H1 (cell line): Measurements from ENCODE around the gene MIER3. TPM values are rescaled to one million over a fixed set of nuclear protein-coding genes. Genes with fewer than 3 reads are reported as not detected.

ENCODE experiments used
- CTCF ChIA-PET: fragments of 300-600 bp; sonication (Branson Sonifier 250); formaldehyde crosslinking; loops from one replicate; lab custom pipeline; 2021; ENCODE audit not compliant: partially characterized antibody; lab: Charles Lee
- POLR2A ChIA-PET: fragments of 300-600 bp; sonication (Branson Sonifier 250); formaldehyde crosslinking; loops from one replicate; lab custom pipeline; 2021; ENCODE audit warnings: inconsistent platforms; ENCODE audit not compliant: partially characterized antibody; lab: Charles Lee
- DNase-seq, 2 experiments: peaks; one replicate each; pipeline versions ENCODE4 v3.0.0 to v3.0.0-alpha.2; 2010 to 2022; ENCODE audit warnings: low spot score in 2 of 2, low read depth in 1 of 2, mixed read lengths in 1 of 2
- FAIRE-seq: peaks from 2 replicates; lab custom pipeline; 2011; peaks lifted over from hg19 to GRCh38; lab: Jason Lieb, UNC
- H2AFZ ChIP-seq: 2 replicates; pipeline ENCODE4 v1.8.1; 2012; ENCODE audit warnings: low read length, inconsistent platforms
- H2AK5ac ChIP-seq: 2 replicates; pipeline ENCODE4 v1.6.1; 2013; ENCODE audit warnings: low read depth, low read length
- H2BK120ac ChIP-seq: replicated peaks from 2 replicates; pipeline ENCODE3; 2013; ENCODE audit warnings: low read depth, low read length, inconsistent platforms
- H2BK12ac ChIP-seq: 2 replicates; pipeline ENCODE4 v1.6.1; 2013; ENCODE audit warnings: low read depth, low read length
- H2BK15ac ChIP-seq: 2 replicates; pipeline ENCODE4 v1.6.1; 2013; ENCODE audit warnings: low read length
- H2BK20ac ChIP-seq: 2 replicates; pipeline ENCODE4 v1.6.1; 2013; ENCODE audit warnings: low read length
- H2BK5ac ChIP-seq: 2 replicates; pipeline ENCODE4 v1.6.1; 2013; ENCODE audit warnings: low read depth, low read length
- H3K14ac ChIP-seq: 2 replicates; pipeline ENCODE4 v1.6.1; 2013; ENCODE audit warnings: inconsistent platforms; ENCODE audit not compliant: insufficient read length
- H3K18ac ChIP-seq: 2 replicates; pipeline ENCODE4 v1.6.1; 2013; ENCODE audit warnings: low read length; ENCODE audit errors: extremely low read depth
- H3K23ac ChIP-seq: 2 replicates; pipeline ENCODE4 v1.6.1; 2013; ENCODE audit warnings: inconsistent platforms; ENCODE audit not compliant: insufficient read length
- H3K23me2 ChIP-seq: 2 replicates; pipeline ENCODE4 v1.6.1; 2013; ENCODE audit warnings: low read depth, low read length
- H3K27ac ChIP-seq: 2 replicates; pipeline ENCODE4 v1.6.1; 2011; ENCODE audit warnings: low read depth, low read length, inconsistent platforms
- H3K27me3 ChIP-seq, 4 experiments: replicated peaks in 1 of 4; 1 replicate in 1 of 4; 2 replicates in 3 of 4; pipeline versions ENCODE4 v1.6.1 to v1.8.1; 2011 to 2013; ENCODE audit warnings: low read length in 3 of 4, mild to moderate bottlenecking in 3 of 4, inconsistent platforms in 2 of 4, mixed read lengths in 2 of 4, moderate library complexity in 1 of 4; ENCODE audit not compliant: control insufficient read depth in 3 of 4, insufficient read depth in 3 of 4; ENCODE audit errors: extremely low read depth in 1 of 4
- H3K36me3 ChIP-seq, 4 experiments: 2 replicates each; pipeline versions ENCODE4 v1.6.1 to v1.8.1; 2011 to 2013; ENCODE audit warnings: mild to moderate bottlenecking in 4 of 4, low read length in 3 of 4, moderate library complexity in 2 of 4, control low read depth in 1 of 4, inconsistent platforms in 1 of 4; ENCODE audit not compliant: insufficient read depth in 4 of 4, control insufficient read depth in 2 of 4
- H3K4ac ChIP-seq: replicated peaks from 2 replicates; pipeline ENCODE3; 2013; ENCODE audit warnings: low read length, low read depth, mixed read lengths, inconsistent platforms; ENCODE audit not compliant: insufficient read length
- H3K4me1 ChIP-seq, 4 experiments: replicated peaks in 1 of 4; 1 replicate in 1 of 4; 2 replicates in 3 of 4; pipeline versions ENCODE4 v1.6.1 to v1.8.1; 2011 to 2013; ENCODE audit warnings: low read length in 3 of 4, inconsistent platforms in 2 of 4, mixed read lengths in 1 of 4; ENCODE audit not compliant: insufficient read depth in 4 of 4, control insufficient read depth in 3 of 4
- H3K4me2 ChIP-seq, 2 experiments: 2 replicates each; pipeline versions ENCODE4 v1.6.1 to v1.8.1; 2011 to 2013; ENCODE audit warnings: low read depth in 2 of 2, low read length in 2 of 2, control low read depth in 1 of 2, inconsistent platforms in 1 of 2, mild to moderate bottlenecking in 1 of 2; ENCODE audit not compliant: insufficient read depth in 1 of 2
- H3K4me3 ChIP-seq, 4 experiments: fragments of 200-600, 300-600 bp in 1 of 4; sonication (generic), shearing (Covaris generic), sonication (Bioruptor Twin) in 1 of 4; 2 replicates each; pipeline versions ENCODE4 v1.5.1 to v1.8.1; 2011 to 2016; ENCODE audit warnings: low read length in 4 of 4, low read depth in 3 of 4, control low read depth in 2 of 4, inconsistent platforms in 2 of 4, mild to moderate bottlenecking in 2 of 4, mixed read lengths in 1 of 4, moderate library complexity in 1 of 4; ENCODE audit not compliant: insufficient read depth in 2 of 4; ENCODE audit errors: extremely low read depth in 1 of 4
- H3K56ac ChIP-seq: replicated peaks from 2 replicates; pipeline ENCODE3; 2013; ENCODE audit warnings: low read depth, mild to moderate bottlenecking, mixed read lengths, low read length, inconsistent platforms; ENCODE audit not compliant: insufficient read length
- H3K79me1 ChIP-seq: 2 replicates; pipeline ENCODE4 v1.6.1; 2013; ENCODE audit warnings: low read depth, low read length, control low read depth
- H3K79me2 ChIP-seq, 2 experiments: 2 replicates each; pipeline versions ENCODE4 v1.6.1 to v1.8.1; 2012 to 2013; ENCODE audit warnings: low read length in 2 of 2, mild to moderate bottlenecking in 2 of 2, inconsistent platforms in 1 of 2; ENCODE audit not compliant: insufficient read depth in 2 of 2, control insufficient read depth in 1 of 2
- H3K9ac ChIP-seq, 4 experiments: replicated peaks in 1 of 4; 1 replicate in 1 of 4; 2 replicates in 3 of 4; pipeline versions ENCODE4 v1.6.1 to v1.8.1; 2011 to 2013; ENCODE audit warnings: low read depth in 3 of 4, low read length in 3 of 4, control low read depth in 2 of 4, mild to moderate bottlenecking in 2 of 4, moderate library complexity in 2 of 4, inconsistent platforms in 1 of 4; ENCODE audit errors: extremely low read depth in 1 of 4
- H3K9me3 ChIP-seq, 2 experiments: 2 replicates each; pipeline versions ENCODE4 v1.6.1 to v1.8.1; 2012 to 2013; ENCODE audit warnings: mild to moderate bottlenecking in 2 of 2, moderate library complexity in 2 of 2, control low read depth in 1 of 2, inconsistent platforms in 1 of 2, low read depth in 1 of 2, low read length in 1 of 2, mixed read lengths in 1 of 2; ENCODE audit not compliant: insufficient read depth in 2 of 2
- H4K20me1 ChIP-seq, 2 experiments: replicated peaks in 1 of 2; 2 replicates each; pipeline versions ENCODE3 to v1.8.1; 2011 to 2013; ENCODE audit warnings: inconsistent platforms in 2 of 2, low read length in 2 of 2, mild to moderate bottlenecking in 1 of 2; ENCODE audit not compliant: insufficient read depth in 2 of 2, control insufficient read depth in 1 of 2
- H4K5ac ChIP-seq: 2 replicates; pipeline ENCODE4 v1.6.1; 2013; ENCODE audit warnings: low read length, low read depth, mixed read lengths, inconsistent platforms; ENCODE audit not compliant: insufficient read length
- H4K8ac ChIP-seq: 2 replicates; pipeline ENCODE4 v1.8.0; 2013; ENCODE audit warnings: mild to moderate bottlenecking, moderate library complexity, low read length, inconsistent platforms; ENCODE audit not compliant: insufficient read depth; ENCODE audit errors: extremely low read depth
- H4K91ac ChIP-seq: replicated peaks from 2 replicates; pipeline ENCODE3; 2013; ENCODE audit warnings: low read length, mixed read lengths, inconsistent platforms; ENCODE audit not compliant: insufficient read length
- RBBP5 ChIP-seq: IDR thresholded peaks from 2 replicates; pipeline ENCODE4 v1.7.1; 2012; ENCODE audit warnings: low read depth, mild to moderate bottlenecking, inconsistent platforms, low read length, moderate library complexity, borderline replicate concordance
- RXRA ChIP-seq: IDR thresholded peaks from 2 replicates; pipeline ENCODE4 v1.6.1; 2011; ENCODE audit warnings: low read depth, mild to moderate bottlenecking, low read length, moderate library complexity; ENCODE audit not compliant: insufficient read depth
- WGBS, 2 experiments: shearing (Covaris generic) in 1 of 2; methylation state at CpG; one replicate each; pipeline versions ENCODE4 v1.1.6 to v1.1.7; 2013 to 2015; ENCODE audit warnings: low lambda C conversion rate in 2 of 2, mixed read lengths in 2 of 2, inconsistent platforms in 1 of 2, low coverage in 1 of 2, missing lambda C conversion rate in 1 of 2; ENCODE audit not compliant: insufficient replicate concordance in 2 of 2, insufficient coverage in 1 of 2, insufficient read length in 1 of 2; ENCODE audit errors: extremely low coverage in 1 of 2, missing lambda C conversion rate in 1 of 2; 5-methylcytosine and 5-hydroxymethylcytosine counted together
- polyA plus RNA-seq, 7 experiments: library from polyadenylated mRNA; depleted of rRNA in 3 of 7; stranded (reverse) in 5 of 7; unstranded in 2 of 7; fragments of >200 nt in 5 of 7; fragments of 200-250 nt in 2 of 7; gene quantifications; 1 replicate in 5 of 7; 2 replicates in 1 of 7; 4 replicates in 1 of 7; pipeline versions ENCODE4 v1.2.1 to v1.2.3, GENCODE V29; 2011 to 2013; ENCODE audit warnings: missing spikeins in 2 of 7, mixed read lengths in 2 of 7
- total RNA-seq: library from RNA; stranded (reverse); fragmentation: NEBNext Ultra II Directional; extraction: Animal tissue kit (Norgen Biotek cat#: 25700); gene quantifications from 2 replicates; pipeline ENCODE4 v1.2.1, GENCODE V29; 2021

The MIER3 gene
- total and polyA plus RNA-seq, 2 of the 8 experiments (the other 6 are each of a cell fraction or from before 2014, with no cell fraction given): 9.6 to 33.3 TPM

- Histone ChIP-seq H3K4me2 (no peak overlapping the region), H4K20me1 (no peaks in the 10 kb centered on the region), H3K79me2 (no peaks in the 10 kb centered on the region), H3K4me3 (no peak overlapping the region), H2AFZ (no peak overlapping the region), H3K18ac (no peak overlapping the region), H3K9ac (no peak overlapping the region), H4K5ac (no peak overlapping the region), H3K27me3 (no peaks in the 10 kb centered on the region), H3K27ac (no peak overlapping the region), H2BK120ac (no peak overlapping the region), H2BK15ac (no peak overlapping the region), H3K4ac (no peak overlapping the region), H3K79me1 (no peaks in the 10 kb centered on the region), H4K8ac (no peak overlapping the region), H4K91ac (no peak overlapping the region), H3K23me2 (no peaks in the 10 kb centered on the region), H2BK5ac (no peak overlapping the region), H3K4me1 (no peaks in the 10 kb centered on the region), H3K56ac (no peak overlapping the region), H2BK12ac (no peak overlapping the region), H3K9me3 (no peaks in the 10 kb centered on the region), H3K23ac (no peak overlapping the region), H3K14ac (no peak overlapping the region), H2BK20ac (no peak overlapping the region), H3K36me3 (no peaks in the 10 kb centered on the region), H2AK5ac (no peak overlapping the region)
- CTCF ChIA-PET: interaction anchor here (1.3 to 1.5 kb wide), 2 partner anchors 9 to 108 kb away, joined by 4 to 19 read pairs; no protein-coding TSS in a partner anchor
- POLR2A ChIA-PET: no interaction called here
- FAIRE-seq: no peak
- WGBS, 2 experiments: 93% methylated on average over 4 of the region's 4 CpGs; no CpG with 5 or more reads in 1 of the 2 experiments
- DNase-seq: no peak
- no peak for TF ChIP-seq RBBP5
- no peak for TF ChIP-seq RXRA
Measured at GRCh38 chr5:56987171-56987570, 35.2 kb upstream of the MIER3 start.
